B cell (primary cell): ENCODE measurements around the gene SDK1. TPM values are rescaled to one million over a fixed set of nuclear protein-coding genes. Genes with fewer than 3 reads are reported as not detected.

ENCODE experiments used
- ATAC-seq: fragments of 200-7000 bp; cut with Tn5 transposase; one replicate; pipeline ENCODE4 v1.10.0; 2021; ENCODE audit warnings: low read depth, mild to moderate bottlenecking, moderate number of reproducible peaks, moderate library complexity
- CTCF ChIA-PET: fragments of 350-600 bp; sonication (Branson Sonifier 250); formaldehyde crosslinking; loops from one replicate; lab custom pipeline; 2021; ENCODE audit warnings: antibody characterized with exemption, inconsistent platforms; lab: Charles Lee
- POLR2A ChIA-PET: fragments of 350-600 bp; sonication (Branson Sonifier 250); formaldehyde crosslinking; loops from one replicate; lab custom pipeline; 2021; ENCODE audit warnings: antibody characterized with exemption; lab: Charles Lee
- DNase-seq: peaks from one replicate; pipeline ENCODE4 v3.0.0; 2013
- H2AFZ ChIP-seq: 2 replicates; pipeline ENCODE4 v1.6.1; 2012; ENCODE audit warnings: mild to moderate bottlenecking, low read depth, low read length; ENCODE audit not compliant: insufficient read depth, poor library complexity, severe bottlenecking
- H3K27ac ChIP-seq, 2 donors: 1 replicate in 1 of 2; 2 replicates in 1 of 2; pipeline ENCODE4 v1.5.1; 2012 to 2013; ENCODE audit warnings: low read length in 2 of 2, mild to moderate bottlenecking in 2 of 2, moderate library complexity in 1 of 2
- H3K27me3 ChIP-seq, 4 experiments: fragments of 200-600 bp in 1 of 4; sonication (generic) in 1 of 4; replicated peaks in 1 of 4; 1 replicate in 2 of 4; 2 replicates in 2 of 4; pipeline versions ENCODE4 v1.6.1 to v1.7.0; 2013 to 2016; ENCODE audit warnings: low read length in 3 of 4, mild to moderate bottlenecking in 2 of 4, mixed read lengths in 1 of 4, moderate library complexity in 1 of 4; ENCODE audit not compliant: insufficient read depth in 4 of 4, control insufficient read depth in 3 of 4; ENCODE audit errors: control extremely low read depth in 1 of 4
- H3K36me3 ChIP-seq, 2 experiments: replicated peaks in 1 of 2; 1 replicate in 1 of 2; 2 replicates in 1 of 2; pipeline versions ENCODE4 v1.6.1 to v1.7.1; 2013; ENCODE audit warnings: low read length in 1 of 2; ENCODE audit not compliant: insufficient read depth in 2 of 2, control insufficient read depth in 1 of 2; ENCODE audit errors: control extremely low read depth in 1 of 2, extremely low read depth in 1 of 2
- H3K4me1 ChIP-seq, 2 donors: fragments of 200-600 bp in 1 of 2; sonication (generic) in 1 of 2; 1 replicate in 1 of 2; 2 replicates in 1 of 2; pipeline versions ENCODE4 v1.5.1 to v1.6.1; 2013 to 2017; ENCODE audit warnings: low read length in 2 of 2; ENCODE audit not compliant: control insufficient read depth in 2 of 2, insufficient read depth in 2 of 2
- H3K4me2 ChIP-seq: replicated peaks from 2 replicates; pipeline ENCODE3; 2012; ENCODE audit warnings: mild to moderate bottlenecking, low read depth, low read length; ENCODE audit not compliant: poor library complexity, severe bottlenecking
- H3K4me3 ChIP-seq, 5 experiments: fragments of 200-600 bp in 1 of 5; sonication (generic) in 1 of 5; 1 replicate in 3 of 5; 2 replicates in 2 of 5; pipeline versions ENCODE4 v1.5.1 to v1.7.0; 2011 to 2016; ENCODE audit warnings: low read length in 4 of 5, mild to moderate bottlenecking in 4 of 5, low read depth in 2 of 5, control low read depth in 1 of 5, moderate library complexity in 1 of 5; ENCODE audit not compliant: insufficient read depth in 1 of 5; ENCODE audit errors: control extremely low read depth in 1 of 5, extremely low read depth in 1 of 5
- H3K79me2 ChIP-seq: fragments of 200-600 bp; sonication (generic); one replicate; pipeline ENCODE4 v1.6.0; 2016; ENCODE audit warnings: low read length; ENCODE audit not compliant: control insufficient read depth, insufficient read depth
- H3K9ac ChIP-seq: fragments of 200-600 bp; sonication (generic); 2 replicates; pipeline ENCODE4 v1.6.1; 2017; ENCODE audit warnings: mild to moderate bottlenecking, low read length, moderate library complexity
- H3K9me3 ChIP-seq, 3 donors: one replicate each; pipeline versions ENCODE4 v1.6.1 to v1.7.1; 2013; ENCODE audit warnings: low read length in 2 of 3; ENCODE audit not compliant: control insufficient read depth in 2 of 3, insufficient read depth in 1 of 3; ENCODE audit errors: control extremely low read depth in 1 of 3
- H4K20me1 ChIP-seq: 2 replicates; pipeline ENCODE4 v1.6.0; 2012; ENCODE audit warnings: mild to moderate bottlenecking, low read length; ENCODE audit not compliant: insufficient read depth, control insufficient read depth, poor library complexity, severe bottlenecking
- H3K27ac Mint-ChIP-seq: one replicate; pipeline ENCODE4 v1.8.0; 2021; ENCODE audit warnings: mixed read lengths
- H3K27me3 Mint-ChIP-seq: one replicate; pipeline ENCODE4 v1.8.0; 2021; ENCODE audit warnings: mixed read lengths
- H3K4me1 Mint-ChIP-seq: one replicate; pipeline ENCODE4 v1.8.0; 2021; ENCODE audit warnings: mixed read lengths
- H3K4me3 Mint-ChIP-seq: one replicate; pipeline ENCODE4 v1.8.0; 2021; ENCODE audit warnings: mixed read lengths
- H3K9me3 Mint-ChIP-seq: one replicate; pipeline ENCODE4 v1.8.0; 2022; ENCODE audit warnings: mixed read lengths; ENCODE audit not compliant: insufficient read depth
- EZH2 ChIP-seq: IDR thresholded peaks from 2 replicates; pipeline ENCODE4 v1.6.1; 2012; ENCODE audit warnings: borderline replicate concordance, low read depth, mild to moderate bottlenecking, moderate library complexity, low read length; ENCODE audit not compliant: insufficient read depth, poor library complexity, severe bottlenecking
- WGBS: methylation state at CpG from one replicate; pipeline ENCODE4 v1.1.5; 2013; ENCODE audit warnings: missing lambda C conversion rate; ENCODE audit not compliant: insufficient coverage; 5-methylcytosine and 5-hydroxymethylcytosine counted together
- intact Hi-C: fragments of 100-400 bp; cut with micrococcal nuclease; formaldehyde crosslinking; loops from one replicate; pipeline ENCODE4 v1.10.0; 2022
- polyA plus RNA-seq: library from polyadenylated mRNA; depleted of rRNA; stranded (reverse); fragments of >200 nt; gene quantifications from 2 replicates; pipeline ENCODE4 v1.2.3, GENCODE V29; 2012
- total RNA-seq, 2 donors: library from RNA; stranded (reverse); fragments of 120-200 nt in 1 of 2; gene quantifications; 1 replicate in 1 of 2; 2 replicates in 1 of 2; pipeline versions ENCODE4 v1.2.3 to v1.2.4, GENCODE V29; 2013 to 2022
- TF ChIP-seq, protein P1 (sequence below): fragments of 200-600 bp; IDR thresholded peaks from one replicate; pipeline ENCODE4 v1.8.0; 2022; ENCODE audit warnings: antibody characterized with exemption, mild to moderate bottlenecking

The SDK1 gene
- total and polyA plus RNA-seq, 2 donors (not counting 1 experiment from before 2014, with no cell fraction given): 0.73 to 2.0 TPM

DNA sequence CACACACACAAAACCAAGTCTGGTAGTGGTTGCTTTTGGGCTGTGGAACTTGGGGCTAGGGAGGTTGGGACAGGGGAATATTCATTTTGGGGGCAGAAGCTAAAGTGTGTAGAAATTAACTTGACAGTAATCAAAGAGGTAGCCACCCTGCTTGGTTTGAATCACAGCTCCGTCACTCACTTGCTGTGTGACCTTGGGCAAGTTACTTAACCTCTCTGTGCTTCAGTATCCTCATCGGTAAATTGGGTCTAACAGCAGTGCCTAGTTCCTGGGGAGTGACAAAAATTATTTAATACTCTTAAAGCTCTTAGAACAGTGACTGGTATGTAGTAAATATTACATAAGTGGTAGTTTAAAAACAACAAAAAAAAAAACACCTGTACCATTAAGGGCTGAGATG, 489.8 kb downstream of the SDK1 start:
- intact Hi-C loops: no loop called here
- TF ChIP-seq, protein P1, sequence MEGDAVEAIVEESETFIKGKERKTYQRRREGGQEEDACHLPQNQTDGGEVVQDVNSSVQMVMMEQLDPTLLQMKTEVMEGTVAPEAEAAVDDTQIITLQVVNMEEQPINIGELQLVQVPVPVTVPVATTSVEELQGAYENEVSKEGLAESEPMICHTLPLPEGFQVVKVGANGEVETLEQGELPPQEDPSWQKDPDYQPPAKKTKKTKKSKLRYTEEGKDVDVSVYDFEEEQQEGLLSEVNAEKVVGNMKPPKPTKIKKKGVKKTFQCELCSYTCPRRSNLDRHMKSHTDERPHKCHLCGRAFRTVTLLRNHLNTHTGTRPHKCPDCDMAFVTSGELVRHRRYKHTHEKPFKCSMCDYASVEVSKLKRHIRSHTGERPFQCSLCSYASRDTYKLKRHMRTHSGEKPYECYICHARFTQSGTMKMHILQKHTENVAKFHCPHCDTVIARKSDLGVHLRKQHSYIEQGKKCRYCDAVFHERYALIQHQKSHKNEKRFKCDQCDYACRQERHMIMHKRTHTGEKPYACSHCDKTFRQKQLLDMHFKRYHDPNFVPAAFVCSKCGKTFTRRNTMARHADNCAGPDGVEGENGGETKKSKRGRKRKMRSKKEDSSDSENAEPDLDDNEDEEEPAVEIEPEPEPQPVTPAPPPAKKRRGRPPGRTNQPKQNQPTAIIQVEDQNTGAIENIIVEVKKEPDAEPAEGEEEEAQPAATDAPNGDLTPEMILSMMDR: no peak
- TF ChIP-seq EZH2: no peak
- ATAC-seq (no peak), DNase-seq (no peak)
- Histone ChIP-seq H3K27me3 (peaks cover 0 to 9% (median 0%) of the 10 kb centered on the region in 4 experiments), H3K4me2 (no peak overlapping the region), H3K4me3 (no peak overlapping the region), H3K27ac (no peak overlapping the region), H2AFZ (no peak overlapping the region), H3K9ac (no peak overlapping the region), H3K36me3 (no peaks in the 10 kb centered on the region), H3K9me3 (no peaks in the 10 kb centered on the region), H3K79me2 (no peaks in the 10 kb centered on the region), H3K4me1 (no peaks in the 10 kb centered on the region), H4K20me1 (no peaks in the 10 kb centered on the region)
- Mint-ChIP-seq H3K4me3 (no peak overlapping the region), H3K4me1 (no peaks in the 10 kb centered on the region), H3K27me3 (peaks cover 37% of the 10 kb centered on the region), H3K9me3 (no peaks in the 10 kb centered on the region), H3K27ac (no peak overlapping the region)
- ChIA-PET CTCF (no interaction called here), POLR2A (no interaction called here)
- no CpG with 5 or more reads among the region's 2 CpGs for WGBS

GRCh38 chr7:3791327-3791726, 490.3 kb downstream of the SDK1 start:
- TF ChIP-seq EZH2: no peak
- Histone ChIP-seq H3K36me3 (no peaks in the 10 kb centered on the region), H3K4me2 (no peak overlapping the region), H3K4me1 (no peaks in the 10 kb centered on the region), H3K9me3 (no peaks in the 10 kb centered on the region), H4K20me1 (no peaks in the 10 kb centered on the region), H2AFZ (no peak overlapping the region), H3K9ac (no peak overlapping the region), H3K27me3 (peaks cover 0 to 9% (median 0%) of the 10 kb centered on the region in 4 experiments), H3K27ac (no peak overlapping the region), H3K4me3 (no peak overlapping the region), H3K79me2 (no peaks in the 10 kb centered on the region)
- intact Hi-C loops: no loop called here
- Mint-ChIP-seq H3K9me3 (no peaks in the 10 kb centered on the region), H3K27ac (no peak overlapping the region), H3K27me3 (peaks cover 32% of the 10 kb centered on the region), H3K4me1 (no peaks in the 10 kb centered on the region), H3K4me3 (no peak overlapping the region)
- DNase-seq (no peak), ATAC-seq (no peak)
- ChIA-PET POLR2A (no interaction called here), CTCF (no interaction called here)
- whole genome bisulfite sequencing: 88% methylated on average over 8 of the region's 9 CpGs
